Activated CD8-positive, alpha-beta T cell treated with anti-CD3 and anti-CD28 coated beads for 36 hours (primary cell): ENCODE measurements around the gene ELP5. TPM values are rescaled to one million over a fixed set of nuclear protein-coding genes. Genes with fewer than 3 reads are reported as not detected.

Experiments
- ATAC-seq: fragments of 200-7000 bp; cut with Tn5 transposase; one replicate; pipeline ENCODE4 v1.10.0; 2021; ENCODE audit warnings: mild to moderate bottlenecking, moderate library complexity
- CTCF ChIA-PET: fragments of 350-600 bp; sonication (Branson Sonifier 250); formaldehyde crosslinking; loops from one replicate; lab custom pipeline; 2021; ENCODE audit warnings: antibody characterized with exemption; lab: Charles Lee
- POLR2A ChIA-PET: fragments of 350-600 bp; sonication (Branson Sonifier 250); formaldehyde crosslinking; loops from one replicate; lab custom pipeline; 2021; ENCODE audit warnings: antibody characterized with exemption; lab: Charles Lee
- DNase-seq: peaks from one replicate; pipeline ENCODE4 v3.0.0-alpha.2; 2020
- H3K27ac Mint-ChIP-seq: one replicate; pipeline ENCODE4 v1.8.0; 2021; ENCODE audit warnings: mild to moderate bottlenecking, mixed read lengths
- H3K27me3 Mint-ChIP-seq: one replicate; pipeline ENCODE4 v1.8.0; 2021; ENCODE audit warnings: mixed read lengths
- H3K36me3 Mint-ChIP-seq: one replicate; pipeline ENCODE4 v1.8.0; 2021; ENCODE audit warnings: low read depth, mixed read lengths
- H3K4me1 Mint-ChIP-seq: one replicate; pipeline ENCODE4 v1.8.0; 2021; ENCODE audit warnings: low read depth, mixed read lengths
- H3K4me3 Mint-ChIP-seq: one replicate; pipeline ENCODE4 v1.8.0; 2021; ENCODE audit warnings: mild to moderate bottlenecking, moderate library complexity, mixed read lengths
- H3K9me3 Mint-ChIP-seq: one replicate; pipeline ENCODE4 v1.8.0; 2021; ENCODE audit warnings: mixed read lengths
- intact Hi-C: fragments of 100-400 bp; cut with micrococcal nuclease; formaldehyde crosslinking; loops from one replicate; pipeline ENCODE4 v1.10.0; 2022
- total RNA-seq, 2 experiments: library from RNA; stranded (reverse); gene quantifications; one replicate each; pipeline ENCODE4 v1.2.3, GENCODE V29; 2021
- TF ChIP-seq, protein P1 (sequence below): fragments of 200-600 bp; IDR thresholded peaks from one replicate; pipeline ENCODE4 v1.8.0; 2022; ENCODE audit warnings: antibody characterized with exemption, mild to moderate bottlenecking

The ELP5 gene
- total RNA-seq, 2 experiments from 2014 or later: 80.2 to 85.4 TPM

DNA sequence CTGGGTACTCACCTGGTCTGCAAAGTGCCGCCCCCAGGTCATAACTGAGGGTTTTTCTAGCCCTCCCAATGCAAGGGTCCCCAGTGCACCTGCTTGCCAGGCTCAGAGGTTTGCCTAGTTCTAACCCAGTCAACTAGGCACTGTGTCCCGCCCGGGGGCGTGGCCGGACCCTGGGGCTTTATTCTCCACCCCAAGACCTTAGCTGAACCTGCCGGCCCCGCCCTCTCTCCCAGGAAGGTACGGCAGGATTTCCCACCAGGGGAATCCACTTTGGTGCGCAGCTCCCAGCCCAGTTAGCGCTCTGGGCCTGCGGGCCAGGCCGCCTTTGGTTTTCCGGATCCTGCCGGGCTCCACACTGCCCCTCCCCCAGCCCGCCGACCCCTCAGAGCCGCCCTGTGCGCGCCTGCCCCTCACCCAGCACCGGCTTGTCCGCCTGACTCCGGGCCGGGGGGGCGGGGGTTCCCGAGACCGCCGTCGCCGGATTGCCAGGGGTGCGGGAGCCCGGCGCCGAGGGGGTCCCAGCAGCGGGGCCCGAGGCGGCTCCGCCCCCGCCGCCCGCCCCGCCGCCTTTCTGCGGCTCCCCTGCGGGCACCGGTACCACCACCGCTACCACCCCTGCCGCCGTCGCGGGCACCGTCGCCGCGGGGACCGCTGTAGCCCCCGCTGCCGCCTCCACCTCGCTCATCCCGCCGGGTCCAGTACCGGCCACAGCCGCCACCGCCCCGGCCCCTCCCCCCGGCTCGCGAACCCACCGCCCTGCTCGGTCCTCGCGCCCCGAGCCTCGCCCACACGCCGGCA, 42.0 kb downstream of the ELP5 start:
- ChIA-PET CTCF (interaction anchor here (0.6 to 2.7 kb wide), 3 partner anchors 12 to 29 kb away, joined by 3 to 14 read pairs (median 3); partner anchors contain the start of gene SLC2A4), POLR2A (interaction anchor here (0.6 to 1.9 kb wide), 3 partner anchors 12 to 26 kb away, joined by 3 to 7 read pairs (median 5); partner anchors contain the start of gene SLC2A4)
- intact Hi-C loops: loop anchor here (2.0 kb wide), 1 partner anchor 13 kb away; the partner anchor contains the start of gene SLC2A4
- Mint-ChIP-seq H3K9me3 (no peaks in the 10 kb centered on the region), H3K4me1 (peaks cover 14% of the 10 kb centered on the region), H3K36me3 (no peaks in the 10 kb centered on the region), H3K27me3 (peaks cover 23% of the 10 kb centered on the region), H3K4me3 (peak overlapping the region; percentile 24), H3K27ac (no peak overlapping the region)
- DNase-seq: peak; percentile 42
- no peak for ATAC-seq
- TF ChIP-seq, protein P1, sequence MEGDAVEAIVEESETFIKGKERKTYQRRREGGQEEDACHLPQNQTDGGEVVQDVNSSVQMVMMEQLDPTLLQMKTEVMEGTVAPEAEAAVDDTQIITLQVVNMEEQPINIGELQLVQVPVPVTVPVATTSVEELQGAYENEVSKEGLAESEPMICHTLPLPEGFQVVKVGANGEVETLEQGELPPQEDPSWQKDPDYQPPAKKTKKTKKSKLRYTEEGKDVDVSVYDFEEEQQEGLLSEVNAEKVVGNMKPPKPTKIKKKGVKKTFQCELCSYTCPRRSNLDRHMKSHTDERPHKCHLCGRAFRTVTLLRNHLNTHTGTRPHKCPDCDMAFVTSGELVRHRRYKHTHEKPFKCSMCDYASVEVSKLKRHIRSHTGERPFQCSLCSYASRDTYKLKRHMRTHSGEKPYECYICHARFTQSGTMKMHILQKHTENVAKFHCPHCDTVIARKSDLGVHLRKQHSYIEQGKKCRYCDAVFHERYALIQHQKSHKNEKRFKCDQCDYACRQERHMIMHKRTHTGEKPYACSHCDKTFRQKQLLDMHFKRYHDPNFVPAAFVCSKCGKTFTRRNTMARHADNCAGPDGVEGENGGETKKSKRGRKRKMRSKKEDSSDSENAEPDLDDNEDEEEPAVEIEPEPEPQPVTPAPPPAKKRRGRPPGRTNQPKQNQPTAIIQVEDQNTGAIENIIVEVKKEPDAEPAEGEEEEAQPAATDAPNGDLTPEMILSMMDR: no peak

DNA sequence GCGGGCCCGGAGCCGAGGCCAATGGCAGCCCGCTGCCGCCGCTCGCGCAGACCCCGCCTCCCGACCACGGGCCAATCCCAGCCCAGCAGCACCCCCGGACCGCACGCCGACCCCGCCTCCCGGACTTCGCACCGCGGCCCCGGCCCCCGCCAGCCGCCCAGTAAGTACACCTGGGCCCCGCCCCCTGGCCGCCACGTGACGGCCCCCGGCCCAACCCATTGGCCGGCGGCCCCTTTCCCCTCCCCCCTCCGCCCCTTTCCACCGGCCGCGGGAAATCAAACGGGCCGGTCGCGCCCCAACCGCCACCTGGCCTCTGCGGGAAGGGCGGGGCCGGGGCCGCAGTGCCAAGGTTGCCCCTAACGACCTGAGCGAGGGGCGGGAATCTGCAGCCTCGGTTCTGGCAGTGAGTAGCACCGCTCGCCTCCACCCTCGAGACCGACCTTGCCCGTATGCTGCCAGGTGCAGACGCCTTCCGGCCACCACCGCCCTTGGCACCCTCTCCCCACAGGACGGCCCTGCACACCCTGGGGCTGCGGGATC, 42.7 kb downstream of the ELP5 start, which contains the start of gene YBX2:
TSS of gene YBX2 (minus strand) at position 26 of the 540 bp plus-strand sequence. CDS start 139 bp downstream, outside the sequence.
- Mint-ChIP-seq H3K4me1 (peaks cover 14% of the 10 kb centered on the region), H3K9me3 (no peaks in the 10 kb centered on the region), H3K36me3 (no peaks in the 10 kb centered on the region), H3K27me3 (peaks cover 23% of the 10 kb centered on the region), H3K27ac (no peak within 1 kb of the TSS), H3K4me3 (peak within 1 kb of the TSS; percentile 66)
- ChIA-PET POLR2A (no interaction called here), CTCF (no interaction called here)
- DNase-seq: peak; percentile 82
- peak; percentile 90 for ATAC-seq
- intact Hi-C loops: loop anchor here (2.0 kb wide), 1 partner anchor 14 kb away; the partner anchor contains the start of gene SLC2A4
- TF ChIP-seq, protein P1: no peak

DNA sequence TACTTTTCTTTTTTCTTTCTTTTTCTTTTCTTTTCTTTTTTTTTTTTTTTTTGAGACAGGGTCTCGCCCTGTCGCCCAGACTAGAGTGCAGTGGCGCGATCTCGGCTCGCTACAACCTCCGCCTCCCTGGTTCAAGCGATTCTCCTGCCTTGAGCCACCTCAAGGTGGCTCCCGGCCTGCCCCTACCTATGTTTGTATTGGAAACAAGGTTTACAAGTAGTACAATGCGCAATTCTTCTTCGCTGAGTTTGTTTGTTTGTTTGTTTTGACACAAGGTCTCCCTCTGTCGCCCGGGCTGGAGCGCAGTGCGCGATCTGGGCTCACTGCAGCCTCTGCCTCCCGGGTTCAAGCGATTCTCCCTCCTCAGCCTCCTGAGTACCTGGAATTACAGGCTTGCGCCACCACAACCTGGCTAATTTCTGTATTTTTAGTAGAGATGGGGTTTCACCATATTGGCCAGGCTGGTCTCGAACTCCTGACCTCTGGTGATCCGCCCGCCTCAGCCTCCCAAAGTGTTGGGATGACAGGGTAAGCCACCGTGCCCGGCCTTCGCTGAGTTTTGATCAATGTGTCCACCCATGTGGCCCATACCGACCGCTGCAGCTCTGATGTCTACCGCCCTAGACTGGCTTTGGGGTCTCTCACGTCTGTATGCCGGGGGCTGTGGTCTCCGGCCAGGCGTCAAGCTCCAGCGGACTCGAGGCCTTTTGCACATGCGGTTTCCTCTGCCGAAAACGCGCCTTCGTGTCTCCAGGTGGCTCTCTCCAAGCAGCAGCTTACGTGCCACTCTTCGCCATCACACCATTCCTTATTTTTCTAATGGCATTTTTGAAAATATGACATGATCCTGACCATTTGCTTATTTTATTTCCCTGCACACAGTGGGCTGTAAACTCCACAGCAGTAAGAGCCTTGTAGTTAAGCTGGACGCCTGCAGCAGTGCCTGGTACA, 43.5 kb downstream of the ELP5 start:
- DNase-seq: no peak
- Mint-ChIP-seq H3K27me3 (peaks cover 23% of the 10 kb centered on the region), H3K4me3 (peak overlapping the region; percentile 66), H3K27ac (no peak overlapping the region), H3K9me3 (no peaks in the 10 kb centered on the region), H3K4me1 (peaks cover 14% of the 10 kb centered on the region), H3K36me3 (no peaks in the 10 kb centered on the region)
- ChIA-PET POLR2A (interaction anchor here (0.9 to 3.1 kb wide), 5 partner anchors 10 to 18 kb away, joined by 4 to 14 read pairs (median 5); partner anchors contain the start of gene SLC2A4), CTCF (interaction anchor here (0.7 to 5.9 kb wide), 26 partner anchors 7 to 250 kb away, joined by 3 to 144 read pairs (median 7); partner anchors contain the start of genes ACADVL, ACAP1, DLG4 and GABARAP)
- TF ChIP-seq, protein P1: peak; percentile 33
- intact Hi-C loops: loop anchor here (2.0 kb wide), 1 partner anchor 15 kb away; the partner anchor contains the start of gene SLC2A4
- no peak for ATAC-seq

DNA sequence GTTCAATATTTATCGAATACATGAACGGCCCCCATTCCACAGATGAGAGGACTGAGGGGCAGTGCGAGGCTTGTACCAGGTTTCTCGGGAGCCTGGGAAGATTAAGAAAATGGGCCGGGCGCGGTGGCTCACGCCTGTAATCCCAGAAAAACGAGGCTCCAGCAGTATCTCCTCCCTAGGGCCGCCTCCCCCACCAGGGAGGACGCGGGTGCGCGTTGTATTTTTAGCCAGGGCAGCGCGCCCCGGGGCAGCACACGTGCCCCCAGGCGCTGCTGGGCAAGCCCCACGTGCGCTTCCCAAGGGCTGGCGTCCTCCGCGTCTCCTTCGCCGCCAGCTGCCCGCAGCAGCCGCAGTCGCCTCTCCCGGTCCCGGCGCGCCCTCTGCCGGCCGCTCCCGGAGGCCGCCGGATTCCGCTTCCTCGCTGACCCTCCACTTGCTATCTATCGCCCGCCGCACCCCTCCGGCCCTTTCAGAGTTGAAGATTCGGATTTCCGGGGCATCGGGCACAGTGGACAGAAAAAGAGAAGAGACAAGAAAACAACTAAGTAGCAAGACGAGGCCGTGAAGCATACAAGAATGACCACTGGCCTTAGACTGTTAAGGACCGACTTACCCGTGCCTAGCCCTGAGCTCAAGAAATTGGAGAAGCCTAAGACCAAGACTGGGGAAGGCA, 44.3 kb downstream of the ELP5 start:
- Mint-ChIP-seq H3K27ac (no peak overlapping the region), H3K4me3 (no peak overlapping the region), H3K27me3 (peaks cover 23% of the 10 kb centered on the region), H3K36me3 (no peaks in the 10 kb centered on the region), H3K4me1 (peaks cover 14% of the 10 kb centered on the region), H3K9me3 (no peaks in the 10 kb centered on the region)
- ChIA-PET POLR2A (interaction anchor here (0.8 to 3.1 kb wide), 8 partner anchors 9 to 76 kb away, joined by 3 to 14 read pairs (median 4); partner anchors contain the start of gene SLC2A4), CTCF (interaction anchor here (0.7 to 5.9 kb wide), 35 partner anchors 8 to 250 kb away, joined by 3 to 144 read pairs (median 6); partner anchors contain the start of genes ACADVL, ACAP1, DLG4 and GABARAP)
- ATAC-seq: peak; percentile 35
- intact Hi-C loops: no loop called here
- TF ChIP-seq, protein P1: peak; percentile 99
- DNase-seq: peak; percentile 70
